Activated T-helper 1 cell treated with anti-CD3 and anti-CD28 coated beads, Interleukin-2, amount 50 U/mL, for 16 hours (primary cell): ENCODE data around the gene PPM1N.

ENCODE experiments used
- DNase-seq, 2 donors: peaks; one replicate each; pipeline ENCODE4 v3.0.0-alpha.2; 2020; ENCODE audit warnings: low read depth in 1 of 2, low spot score in 1 of 2

PPM1N gene, protein sequence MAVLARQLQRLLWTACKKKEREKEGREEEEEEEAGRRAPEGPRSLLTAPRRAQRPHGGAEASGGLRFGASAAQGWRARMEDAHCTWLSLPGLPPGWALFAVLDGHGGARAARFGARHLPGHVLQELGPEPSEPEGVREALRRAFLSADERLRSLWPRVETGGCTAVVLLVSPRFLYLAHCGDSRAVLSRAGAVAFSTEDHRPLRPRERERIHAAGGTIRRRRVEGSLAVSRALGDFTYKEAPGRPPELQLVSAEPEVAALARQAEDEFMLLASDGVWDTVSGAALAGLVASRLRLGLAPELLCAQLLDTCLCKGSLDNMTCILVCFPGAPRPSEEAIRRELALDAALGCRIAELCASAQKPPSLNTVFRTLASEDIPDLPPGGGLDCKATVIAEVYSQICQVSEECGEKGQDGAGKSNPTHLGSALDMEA

GRCh38 chr19:45498411-45499195 lies at the start of gene PPM1N:
Gene PPM1N (plus strand): TSS chr19:45498443. CDS start chr19:45498473, 30 bp downstream.
- no peak for DNase-seq

DNA sequence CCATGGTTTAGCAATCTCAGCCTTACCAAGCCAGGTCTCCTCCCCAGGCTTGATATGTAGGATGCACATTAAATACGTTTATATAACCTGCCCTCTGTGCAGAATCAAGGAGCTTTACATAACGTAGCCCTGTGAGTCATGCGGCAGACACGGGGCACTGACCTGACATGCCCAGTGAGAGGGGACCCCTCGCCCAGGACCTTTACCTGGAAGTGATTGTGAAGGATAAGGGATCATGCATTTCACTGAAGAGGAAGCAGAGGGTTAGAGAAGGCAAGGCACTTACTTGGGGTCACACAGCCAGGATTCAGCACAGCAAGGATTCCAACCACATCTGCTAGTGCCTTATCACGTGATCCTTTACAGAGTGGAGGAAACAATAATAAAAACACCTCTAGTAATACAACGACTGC lies 49.4 kb upstream of the PPM1N start:
- DNase-seq, result no peak

GRCh38 chr19:45450012-45450333 lies 48.3 kb upstream of the PPM1N start:
- DNase-seq, result no peak

DNA sequence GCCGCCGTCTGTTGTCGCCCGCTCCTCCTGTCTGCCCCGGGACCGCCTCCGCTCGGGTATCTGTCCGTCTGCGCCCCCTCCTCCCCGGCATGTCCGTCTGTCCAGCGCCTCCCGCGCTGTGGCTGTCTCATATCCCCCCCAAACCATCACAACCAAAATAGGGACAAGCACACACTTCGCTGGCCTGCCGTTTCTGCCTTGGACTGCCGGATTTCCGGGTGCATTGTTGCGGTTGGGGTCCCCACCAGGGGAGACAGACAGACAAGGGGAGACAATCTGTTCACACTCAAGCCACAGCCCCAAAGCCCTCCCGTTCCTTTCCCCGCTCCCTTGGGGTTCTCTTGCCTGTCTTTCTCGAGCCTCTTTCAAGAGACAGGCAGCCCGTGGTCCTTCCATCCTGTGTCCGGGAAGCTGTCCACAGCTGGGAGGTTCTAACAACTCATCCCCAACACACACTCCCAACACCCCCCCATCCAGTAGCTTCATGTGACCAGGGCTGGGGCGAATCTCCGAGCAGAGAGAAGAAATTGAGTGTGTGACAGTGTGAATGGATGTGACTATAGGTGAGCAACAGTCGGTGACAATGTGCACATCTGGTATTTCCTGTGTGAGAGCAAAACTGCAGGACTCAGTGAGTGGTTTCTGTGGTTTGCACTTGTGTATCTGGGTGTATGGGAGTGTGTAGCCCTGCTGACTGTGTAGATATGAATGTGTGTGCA lies 47.0 kb upstream of the PPM1N start:
- DNase-seq, result no peak

DNA sequence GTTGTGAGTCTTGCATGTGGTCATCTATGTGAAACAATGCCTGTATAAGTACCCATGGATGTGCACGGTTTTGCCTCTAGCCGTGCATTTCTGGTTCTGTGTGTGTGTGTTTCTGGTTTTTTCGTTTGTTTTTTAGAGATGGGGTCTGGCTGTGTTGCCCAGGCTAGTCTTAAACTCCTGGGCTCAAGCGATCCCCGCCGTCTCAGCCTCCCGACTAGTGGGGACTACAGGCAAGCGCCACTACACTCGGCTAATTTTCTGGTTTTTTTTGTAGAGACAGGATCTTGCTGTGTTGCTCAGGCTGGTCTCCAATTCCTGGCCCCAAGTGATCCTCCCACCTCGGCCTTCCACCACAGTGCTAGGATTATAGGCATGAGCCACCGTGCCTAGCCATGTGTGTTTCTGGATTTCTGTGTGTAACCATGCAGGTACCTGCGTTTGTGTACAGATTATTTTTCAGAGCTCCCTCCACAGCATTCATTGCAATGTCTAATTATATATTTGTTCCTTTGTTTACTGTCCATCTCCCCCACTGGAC lies 46.3 kb upstream of the PPM1N start:
- DNase-seq, result no peak

- peak in 1 of 2 donors; percentile 53 for DNase-seq
Measured at GRCh38 chr19:45455707-45456499, 42.3 kb upstream of the PPM1N start.

DNA sequence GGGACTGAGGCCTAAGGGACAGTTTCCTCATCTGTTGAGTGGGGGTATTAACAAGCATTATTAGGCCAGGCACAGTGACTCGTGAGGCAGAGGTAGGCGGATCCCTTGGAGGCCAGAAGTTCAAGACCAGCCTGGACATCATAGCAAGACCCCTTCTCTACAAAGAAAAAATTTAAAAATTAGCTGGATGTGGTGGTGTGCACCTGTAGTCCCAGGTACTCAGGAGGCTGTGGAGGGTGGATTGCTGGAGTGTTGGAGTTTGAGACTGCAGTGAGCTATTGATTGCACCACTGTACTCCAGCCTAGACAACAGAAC lies 41.8 kb upstream of the PPM1N start:
- no peak for DNase-seq

GRCh38 chr19:45457776-45458175 lies 40.5 kb upstream of the PPM1N start:
- DNase-seq, result no peak

- no peak for DNase-seq
Measured at GRCh38 chr19:45460807-45461347, 37.4 kb upstream of the PPM1N start.

GRCh38 chr19:45462174-45462573 lies 36.1 kb upstream of the PPM1N start:
- no peak for DNase-seq

- DNase-seq, result no peak
Measured at GRCh38 chr19:45463241-45463640, 35.0 kb upstream of the PPM1N start.

GRCh38 chr19:45464274-45464673 lies 34.0 kb upstream of the PPM1N start:
- no peak for DNase-seq

DNA sequence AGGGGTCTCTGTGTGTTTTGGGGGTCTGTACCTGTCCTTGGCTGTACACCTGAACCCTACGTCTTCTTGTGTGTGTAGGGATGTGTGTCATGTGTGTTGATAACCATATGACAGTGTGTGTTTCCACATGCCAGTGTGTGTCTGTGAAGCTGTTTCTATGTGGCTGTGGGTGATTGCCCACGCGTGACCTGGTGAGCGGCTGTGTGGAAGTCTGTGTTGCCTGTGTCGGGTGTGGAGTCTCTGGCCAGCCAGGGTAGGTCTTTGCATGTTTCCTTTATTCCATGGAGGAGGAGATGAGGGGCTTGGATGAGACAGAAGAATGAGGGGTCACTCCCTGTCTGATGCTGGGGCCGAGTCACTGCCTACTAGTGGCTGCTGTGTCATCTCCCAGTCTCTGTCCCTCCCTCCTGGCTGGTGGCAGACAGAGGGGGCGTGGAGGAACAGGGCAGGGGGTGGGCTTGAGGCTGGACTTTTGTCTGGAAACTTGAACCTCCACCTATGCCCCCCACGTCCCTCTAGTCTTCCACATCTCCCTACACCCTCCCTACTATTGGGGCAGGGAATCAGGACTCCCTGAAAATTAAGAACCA lies 33.3 kb upstream of the PPM1N start:
- DNase-seq, result no peak

GRCh38 chr19:45467115-45467455 lies 31.2 kb upstream of the PPM1N start:
- DNase-seq, result no peak

GRCh38 chr19:45467456-45468158 lies 30.6 kb upstream of the PPM1N start, which contains the start of gene FOSB:
Gene FOSB (plus strand): TSS chr19:45467996. CDS start chr19:45468587, 591 bp downstream.
- DNase-seq, result peak; percentile 87 to 89

- DNase-seq, result no peak
Measured at GRCh38 chr19:45468159-45468651, 30.0 kb upstream of the PPM1N start.

DNA sequence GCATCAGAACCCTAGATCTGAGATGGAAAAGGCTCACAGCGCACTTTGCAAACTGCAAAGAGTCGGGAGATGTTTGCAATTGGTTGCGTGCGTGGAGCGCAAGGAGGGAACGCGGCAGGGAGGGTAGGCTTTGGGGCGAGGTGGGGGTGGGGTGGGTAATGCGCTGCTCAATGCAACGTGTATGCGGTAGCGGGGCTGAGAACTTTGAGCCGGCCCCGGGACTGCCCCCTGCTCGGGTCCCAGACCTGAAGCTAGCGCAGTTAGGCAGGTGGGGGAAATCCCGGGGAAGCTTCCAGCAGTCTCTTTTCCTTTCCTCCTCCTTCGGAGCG lies 29.5 kb upstream of the PPM1N start:
- DNase-seq, result peak in 1 of 2 donors; percentile 46

DNA sequence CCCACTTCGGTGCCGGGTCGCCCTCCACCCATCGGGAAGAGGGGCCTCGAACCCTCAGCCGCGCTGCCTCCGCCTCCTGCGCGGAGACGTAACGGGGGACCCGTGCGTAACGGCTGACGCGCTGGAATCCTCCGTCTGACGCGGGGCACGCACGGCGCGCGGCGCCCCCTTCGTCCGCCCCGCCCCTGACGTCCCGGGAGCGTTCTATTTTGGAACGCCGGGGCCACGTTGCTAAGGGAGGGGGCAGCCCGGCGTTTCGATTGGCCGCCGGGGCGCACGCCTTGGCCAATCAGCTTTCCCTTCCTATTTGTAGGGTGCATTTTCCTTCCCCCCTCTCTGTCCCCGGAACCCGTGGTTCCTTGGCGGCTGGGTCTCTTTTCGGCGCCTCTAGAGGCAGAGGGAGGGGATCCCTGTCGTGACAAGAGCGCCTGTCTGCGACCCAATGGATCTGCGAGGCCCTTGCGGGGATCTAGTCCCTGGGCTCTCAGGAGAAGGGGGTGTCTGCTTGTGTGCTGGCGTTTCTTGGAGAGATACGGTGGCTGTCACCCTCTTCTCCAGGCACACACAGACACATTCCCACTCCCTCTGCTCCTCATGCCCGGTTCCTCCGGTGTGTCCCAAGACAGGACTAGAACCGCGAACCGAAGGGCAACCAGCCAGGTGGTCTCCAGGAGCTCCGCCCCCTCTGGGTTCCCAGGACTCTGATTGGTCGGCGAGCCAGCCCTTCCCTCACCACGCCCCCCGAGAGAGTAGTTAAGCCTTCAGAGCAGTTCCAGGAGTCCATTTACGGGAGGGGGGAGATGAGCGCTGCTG lies 28.9 kb upstream of the PPM1N start:
- peak; percentile 80 to 84 for DNase-seq
